GM19452 (cell line): ENCODE measurements around the gene MRPL51.
"Not testable (repeated sequence)": the region's sequence is repeated elsewhere in the genome, so short reads cannot be mapped to it uniquely, and the experiment has no call there.

Source experiments
- ATAC-seq: cut with Tn5 transposase; IDR thresholded peaks from one replicate; pipeline ENCODE4 v1.9.1; 2021; ENCODE audit not compliant: unreplicated experiment

The MRPL51 gene

GRCh38 chr12:6489449-6489848, 3.6 kb downstream of the MRPL51 start:
- ATAC-seq, result no peak

DNA sequence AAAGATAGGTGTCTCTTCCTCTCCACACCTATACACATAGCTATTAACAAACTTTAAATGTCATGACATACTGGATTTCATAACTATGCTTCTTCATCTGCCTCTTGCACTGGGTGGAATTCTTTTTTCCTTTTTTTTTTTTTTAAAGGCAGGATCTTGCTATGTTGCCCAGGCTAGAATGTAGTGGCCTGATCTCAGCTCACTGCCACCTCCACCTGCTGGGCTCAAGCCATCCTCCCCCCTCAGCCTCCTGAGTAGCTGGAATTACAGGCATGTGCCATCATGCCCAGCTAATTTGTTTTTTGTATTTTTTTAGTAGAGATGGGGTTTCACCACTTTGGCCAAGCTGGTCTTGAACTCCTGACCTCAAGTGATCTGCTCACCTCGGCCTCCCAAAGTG, 4.8 kb downstream of the MRPL51 start:
- ATAC-seq, result no peak

DNA sequence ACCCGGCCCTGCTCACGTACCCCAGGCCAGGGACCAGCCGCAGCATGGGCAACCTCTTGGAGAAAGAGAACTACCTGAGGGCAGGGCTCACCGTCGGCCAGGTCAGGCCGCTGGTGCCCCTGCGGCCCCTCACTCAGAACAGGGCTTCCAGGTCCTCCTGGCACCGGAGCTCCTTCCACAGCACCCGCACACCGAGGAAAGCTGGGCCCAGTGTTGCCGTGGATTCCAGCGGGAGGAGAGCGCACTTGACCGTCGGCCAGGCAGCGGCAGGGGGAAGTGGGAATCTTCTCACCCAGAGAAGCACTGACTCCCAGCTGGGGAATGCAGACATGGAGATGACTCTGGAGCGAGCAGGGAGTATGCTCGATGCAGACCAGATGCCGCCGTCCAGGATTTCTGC, 14.6 kb downstream of the MRPL51 start:
- no peak for ATAC-seq

GRCh38 chr12:6477601-6478377, 15.3 kb downstream of the MRPL51 start:
- not testable (repeated sequence) for ATAC-seq

DNA sequence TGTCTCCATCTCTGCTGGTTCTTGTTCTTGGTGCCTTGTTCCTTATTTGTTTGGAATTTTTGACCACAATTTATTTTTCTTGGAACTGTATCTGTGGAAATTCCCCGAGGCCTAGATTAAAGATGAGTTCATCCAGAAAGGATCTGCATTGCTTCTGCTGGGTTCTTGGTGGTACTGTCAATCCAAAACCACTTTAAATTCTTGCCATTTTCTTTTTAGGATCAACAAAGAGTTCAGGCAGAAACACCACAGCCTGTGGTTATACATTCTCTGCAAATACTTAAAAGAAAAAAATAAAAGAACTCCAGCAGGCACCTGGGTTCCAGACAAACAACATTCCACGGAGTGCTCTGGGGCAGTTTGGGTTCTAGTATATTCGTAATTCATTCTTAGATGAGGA, 16.6 kb downstream of the MRPL51 start:
- no peak for ATAC-seq

GRCh38 chr12:6475233-6475975, 17.7 kb downstream of the MRPL51 start:
- not testable (repeated sequence) for ATAC-seq

GRCh38 chr12:6472491-6472890, 20.6 kb downstream of the MRPL51 start:
- no peak for ATAC-seq

DNA sequence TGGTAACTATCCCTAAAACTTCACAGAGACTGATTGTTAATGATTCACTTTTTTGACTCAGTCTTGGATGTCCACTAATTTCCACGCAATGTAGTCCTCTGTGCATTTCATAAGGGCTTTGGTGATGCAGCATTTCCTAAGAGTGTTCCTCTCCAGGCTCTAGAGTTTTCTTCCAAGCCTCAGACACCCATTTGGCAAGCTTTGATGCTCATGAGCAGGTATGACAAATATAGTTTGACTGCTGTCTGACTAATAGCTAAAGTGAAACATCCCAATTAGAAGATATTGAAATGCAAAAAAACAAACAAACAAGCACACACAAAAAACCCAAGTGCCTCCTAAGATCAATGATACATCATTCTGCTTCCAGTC, 21.1 kb downstream of the MRPL51 start:
- no peak for ATAC-seq

DNA sequence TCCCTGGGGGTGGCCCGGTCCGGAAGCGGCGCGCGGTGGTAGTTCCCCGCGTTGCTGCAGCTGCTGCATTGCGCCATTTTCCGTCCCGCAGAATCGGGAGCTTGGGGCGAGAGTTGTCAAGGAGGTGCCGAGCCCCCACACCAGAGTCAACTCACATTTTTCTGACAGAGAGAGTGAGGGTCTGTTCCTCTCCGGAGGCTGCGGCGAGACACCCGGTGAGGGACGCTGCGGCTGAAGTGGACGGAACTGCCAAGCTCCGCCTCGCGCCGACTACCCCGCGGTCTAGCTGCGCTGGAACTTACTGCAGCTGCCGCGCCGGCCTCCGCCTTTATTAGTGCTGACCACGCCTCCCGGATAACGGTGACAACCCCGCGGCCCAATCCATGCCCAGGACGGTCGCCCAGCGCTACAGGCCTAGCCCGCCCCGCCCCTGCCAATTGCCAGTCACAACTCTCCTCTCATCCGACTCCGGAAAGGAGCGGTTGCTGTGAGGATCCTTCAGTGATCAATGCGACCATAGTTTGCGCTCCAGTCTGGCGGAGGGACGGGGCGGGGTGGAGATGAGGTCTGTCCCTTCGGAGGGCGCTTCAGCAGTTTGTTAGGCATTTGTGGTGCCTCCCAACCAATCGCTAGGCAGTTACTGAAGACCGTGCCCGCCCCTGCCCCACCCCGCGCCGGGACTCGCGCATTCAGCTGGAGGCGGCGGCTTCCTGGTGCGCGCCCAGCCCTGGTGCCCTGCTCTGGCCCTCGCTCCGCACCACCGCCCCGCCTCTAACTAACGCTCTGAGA, 22.5 kb downstream of the MRPL51 start, which contains the start of gene VAMP1:
Gene VAMP1, minus strand, starts transcription at position 303 of the 789 bp plus-strand sequence. Its CDS starts 146 bp downstream, at position 157.
- ATAC-seq, result peak; percentile 80

GRCh38 chr12:6469609-6470374, 23.3 kb downstream of the MRPL51 start:
- ATAC-seq, result no peak

- ATAC-seq, result no peak
Observed at GRCh38 chr12:6469092-6469491, 24.0 kb downstream of the MRPL51 start.

GRCh38 chr12:6468283-6468575, 24.8 kb downstream of the MRPL51 start:
- ATAC-seq, result no peak

GRCh38 chr12:6467571-6468282, 25.3 kb downstream of the MRPL51 start:
- ATAC-seq, result not testable (repeated sequence)

GRCh38 chr12:6466751-6467150, 26.3 kb downstream of the MRPL51 start:
- ATAC-seq, result not testable (repeated sequence)

DNA sequence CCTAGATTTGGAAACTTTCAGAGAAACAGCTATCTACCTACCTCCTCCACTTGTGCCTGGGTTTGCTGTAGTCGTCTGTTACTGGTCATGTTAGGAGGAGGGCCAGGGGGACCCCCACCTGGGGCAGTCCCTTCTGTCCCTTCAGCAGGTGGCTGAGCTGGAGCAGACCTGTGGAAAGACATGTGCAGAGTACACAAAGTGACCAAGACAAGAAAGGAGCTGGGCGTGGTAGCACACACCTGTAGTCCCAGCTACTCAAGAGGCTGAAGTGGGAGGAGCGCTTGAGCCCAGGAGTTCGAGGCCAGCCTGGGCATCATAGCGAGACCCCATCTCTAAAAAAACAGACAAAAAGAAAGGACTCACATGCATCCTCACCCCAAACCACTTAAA, 26.9 kb downstream of the MRPL51 start:
- ATAC-seq, result no peak

DNA sequence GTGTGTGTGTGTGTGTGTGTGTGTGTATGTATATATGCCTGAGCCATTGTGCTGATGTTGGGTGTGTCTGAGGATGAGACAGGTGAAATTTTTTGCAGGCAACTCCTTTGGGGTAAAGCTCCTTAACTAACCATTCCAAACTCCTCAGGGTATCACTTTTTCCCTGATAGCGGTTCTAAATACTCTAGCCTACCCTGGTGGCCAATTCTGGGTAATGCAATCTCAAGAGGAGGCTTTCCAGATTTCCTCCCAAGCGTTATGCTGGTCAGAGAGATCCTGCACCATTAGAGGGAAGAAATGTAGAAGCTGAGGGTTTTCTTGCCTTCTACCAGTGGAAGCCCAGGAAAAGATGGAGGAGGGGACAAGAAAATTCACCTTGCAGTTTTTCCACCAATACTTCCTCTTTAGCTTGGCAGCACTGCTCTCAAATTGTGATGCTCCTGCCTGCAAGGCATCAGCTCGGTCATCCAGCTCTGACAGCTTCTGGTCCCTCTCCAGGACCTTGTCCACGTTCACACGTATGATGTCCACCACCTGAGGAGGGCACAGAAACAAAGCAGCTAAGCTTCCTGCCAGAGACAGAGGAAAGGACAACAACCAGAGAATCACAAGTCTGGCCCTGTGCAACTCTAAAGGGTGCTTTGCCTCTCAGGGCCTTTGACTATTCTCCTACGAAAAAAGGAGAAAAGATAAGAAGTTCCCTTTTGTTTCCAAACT, 27.4 kb downstream of the MRPL51 start:
- ATAC-seq, result no peak

- no peak for ATAC-seq
Observed at GRCh38 chr12:6464531-6464930, 28.5 kb downstream of the MRPL51 start.

GRCh38 chr12:6463858-6464257, 29.2 kb downstream of the MRPL51 start:
- ATAC-seq, result no peak

GRCh38 chr12:6463216-6463615, 29.8 kb downstream of the MRPL51 start:
- no peak for ATAC-seq
